DMS53 treated with DMSO at 0.1 percent for 48 hours (cell line): ENCODE results near the gene SLC6A8.
"Not testable (repeated sequence)": the region's sequence is repeated elsewhere in the genome, so short reads cannot be mapped to it uniquely, and the experiment has no call there.

ENCODE experiments used
- DNase-seq: peaks from one replicate; lab custom pipeline; 2025; ENCODE audit not compliant: unreplicated experiment; lab: John Stamatoyannopoulos, UW

SLC6A8 gene

DNA sequence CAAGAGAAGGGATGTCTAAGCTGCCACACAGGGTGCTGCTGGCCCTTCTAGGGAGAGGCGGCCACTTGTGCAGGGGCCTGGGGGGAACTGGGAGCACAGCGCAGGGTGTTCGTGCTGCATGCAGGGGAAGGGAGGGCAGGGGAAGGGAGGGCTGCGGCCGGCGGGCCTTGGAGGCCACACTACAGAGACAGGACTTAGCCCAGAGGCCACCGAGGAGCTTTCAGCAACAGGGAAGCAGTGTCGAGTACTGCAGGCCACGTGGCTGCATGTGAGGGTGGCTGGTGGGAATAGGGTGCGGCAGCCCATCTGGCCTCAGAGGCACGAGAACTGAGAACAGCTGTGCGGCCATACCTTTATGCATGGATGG lies 57.3 kb downstream of the SLC6A8 start:
- not testable (repeated sequence) for DNase-seq
